Neural progenitor cell (in vitro differentiated cells): ENCODE measurements around the gene IL17A. TPM values are rescaled to one million over a fixed set of nuclear protein-coding genes. Genes with fewer than 3 reads are reported as not detected.

ENCODE experiments used
- DNase-seq: peaks from one replicate; pipeline ENCODE4 v3.0.0-alpha.2; 2016; ENCODE audit warnings: low spot score
- H2AFZ ChIP-seq: fragments of 200-600 bp; sonication (generic); replicated peaks from 2 replicates; pipeline ENCODE4 v1.6.1; 2016; ENCODE audit warnings: antibody characterized with exemption
- H3F3A ChIP-seq: fragments of 200-600 bp; sonication (generic); 2 replicates; pipeline ENCODE4 v1.6.1; 2016; ENCODE audit warnings: antibody characterized with exemption, low read depth
- H3K27ac ChIP-seq: fragments of 200-600 bp; sonication (generic); 2 replicates; pipeline ENCODE4 v1.5.1; 2016; ENCODE audit warnings: mild to moderate bottlenecking
- H3K27me3 ChIP-seq: fragments of 200-600 bp; sonication (generic); 2 replicates; pipeline ENCODE4 v1.6.1; 2016; ENCODE audit warnings: mild to moderate bottlenecking, moderate library complexity
- H3K36me3 ChIP-seq: fragments of 200-600 bp; sonication (generic); 2 replicates; pipeline ENCODE4 v1.5.1; 2016
- H3K4me1 ChIP-seq: fragments of 200-600 bp; sonication (generic); 2 replicates; pipeline ENCODE4 v1.6.1; 2016; ENCODE audit warnings: mixed run types
- H3K4me2 ChIP-seq: fragments of 200-600 bp; sonication (generic); 2 replicates; pipeline ENCODE4 v1.6.1; 2016
- H3K4me3 ChIP-seq: fragments of 200-600 bp; sonication (generic); 2 replicates; pipeline ENCODE4 v1.5.1; 2016
- H3K79me2 ChIP-seq: fragments of 200-600 bp; sonication (generic); 2 replicates; pipeline ENCODE4 v1.6.1; 2016; ENCODE audit warnings: low read depth
- H3K9ac ChIP-seq: fragments of 200-600 bp; sonication (generic); 2 replicates; pipeline ENCODE4 v1.6.1; 2016
- H3K9me3 ChIP-seq: fragments of 200-600 bp; sonication (generic); 2 replicates; pipeline ENCODE4 v1.5.1; 2016; ENCODE audit warnings: low read depth
- H4K20me1 ChIP-seq: fragments of 200-600 bp; sonication (generic); 2 replicates; pipeline ENCODE4 v1.6.1; 2016; ENCODE audit warnings: low read depth
- H3K27ac Mint-ChIP-seq: 3 replicates; pipeline ENCODE4 v1.8.0; 2021; ENCODE audit warnings: mixed read lengths
- H3K27me3 Mint-ChIP-seq: 2 replicates; pipeline ENCODE4 v1.8.0; 2022; ENCODE audit warnings: low read depth, mild to moderate bottlenecking, inconsistent platforms, moderate library complexity, mixed read lengths; ENCODE audit not compliant: insufficient read depth
- H3K36me3 Mint-ChIP-seq: 3 replicates; pipeline ENCODE4 v1.8.0; 2021; ENCODE audit warnings: mixed read lengths
- H3K4me1 Mint-ChIP-seq: 3 replicates; pipeline ENCODE4 v1.8.0; 2021; ENCODE audit warnings: mixed read lengths
- H3K4me3 Mint-ChIP-seq: 3 replicates; pipeline ENCODE4 v1.8.0; 2021; ENCODE audit warnings: mild to moderate bottlenecking, moderate library complexity, mixed read lengths
- H3K9me3 Mint-ChIP-seq: 3 replicates; pipeline ENCODE4 v1.8.0; 2020; ENCODE audit warnings: mixed read lengths
- CTCF ChIP-seq: fragments of 200-600 bp; sonication (generic); IDR thresholded peaks from 2 replicates; pipeline ENCODE4 v1.5.1; 2017; ENCODE audit warnings: antibody characterized with exemption, mild to moderate bottlenecking
- EZH2 ChIP-seq: fragments of 200-600 bp; sonication (generic); IDR thresholded peaks from 2 replicates; pipeline ENCODE4 v1.6.1; 2017; ENCODE audit warnings: antibody characterized with exemption, mild to moderate bottlenecking, moderate library complexity
- EZH2phosphoT487 ChIP-seq: fragments of 200-600 bp; sonication (generic); IDR thresholded peaks from 2 replicates; pipeline ENCODE4 v1.6.1; 2017; ENCODE audit warnings: antibody characterized with exemption
- total RNA-seq: library from RNA; depleted of rRNA; stranded (reverse); fragments of >200 nt; gene quantifications from 2 replicates; pipeline ENCODE4 v1.2.3, GENCODE V29; 2015; ENCODE audit warnings: low replicate concordance

The IL17A gene
- total RNA-seq, 1 donor from 2014 or later, result not detected

- Histone ChIP-seq H3K79me2 (no peaks in the 10 kb centered on the region), H3K4me2 (no peak overlapping the region), H3K9me3 (no peaks in the 10 kb centered on the region), H4K20me1 (no peaks in the 10 kb centered on the region), H3K27me3 (no peaks in the 10 kb centered on the region), H3K27ac (no peak overlapping the region), H2AFZ (no peak overlapping the region), H3K4me3 (no peak overlapping the region), H3K36me3 (no peaks in the 10 kb centered on the region), H3F3A (no peaks in the 10 kb centered on the region), H3K4me1 (peaks cover 17% of the 10 kb centered on the region), H3K9ac (no peak overlapping the region)
- DNase-seq, result no peak
- Mint-ChIP-seq H3K27ac (no peak overlapping the region), H3K27me3 (peaks cover 8% of the 10 kb centered on the region), H3K9me3 (no peaks in the 10 kb centered on the region), H3K4me3 (no peak overlapping the region), H3K36me3 (no peaks in the 10 kb centered on the region), H3K4me1 (peaks cover 7% of the 10 kb centered on the region)
- TF ChIP-seq CTCF (no peak), EZH2phosphoT487 (no peak), EZH2 (no peak)
These were observed 46.0 kb upstream of the IL17A start for GRCh38 chr6:52139985-52140680.

GRCh38 chr6:52141596-52141995 is 44.6 kb upstream of the IL17A start:
- H2AFZ ChIP-seq, result no peak overlapping the region
- no peaks in the 10 kb centered on the region for H3F3A ChIP-seq
- H3K4me3 Mint-ChIP-seq, result no peak overlapping the region
- H3K27me3 ChIP-seq, result no peaks in the 10 kb centered on the region
- H3K4me3 ChIP-seq, result no peak overlapping the region
- H3K79me2 ChIP-seq, result no peaks in the 10 kb centered on the region
- peaks cover 3% of the 10 kb centered on the region for H3K4me1 Mint-ChIP-seq
- no peaks in the 10 kb centered on the region for H4K20me1 ChIP-seq
- no peak overlapping the region for H3K9ac ChIP-seq
- TF ChIP-seq CTCF (no peak), EZH2phosphoT487 (no peak), EZH2 (no peak)
- H3K36me3 ChIP-seq, result no peaks in the 10 kb centered on the region
- peaks cover 6% of the 10 kb centered on the region for H3K27me3 Mint-ChIP-seq
- H3K27ac ChIP-seq, result no peak overlapping the region
- H3K9me3 Mint-ChIP-seq, result no peaks in the 10 kb centered on the region
- H3K9me3 ChIP-seq, result no peaks in the 10 kb centered on the region
- H3K4me1 ChIP-seq, result peaks cover 16% of the 10 kb centered on the region
- DNase-seq, result no peak
- no peak overlapping the region for H3K27ac Mint-ChIP-seq
- H3K4me2 ChIP-seq, result no peak overlapping the region
- no peaks in the 10 kb centered on the region for H3K36me3 Mint-ChIP-seq

GRCh38 chr6:52142556-52142955 is 43.6 kb upstream of the IL17A start:
- Histone ChIP-seq H3K36me3 (no peaks in the 10 kb centered on the region), H3K4me2 (no peak overlapping the region), H3K79me2 (no peaks in the 10 kb centered on the region), H3K27me3 (no peaks in the 10 kb centered on the region), H3F3A (no peaks in the 10 kb centered on the region), H4K20me1 (no peaks in the 10 kb centered on the region), H3K4me3 (no peak overlapping the region), H2AFZ (no peak overlapping the region), H3K27ac (no peak overlapping the region), H3K9ac (no peak overlapping the region), H3K9me3 (no peaks in the 10 kb centered on the region), H3K4me1 (peaks cover 9% of the 10 kb centered on the region)
- Mint-ChIP-seq H3K4me1 (no peaks in the 10 kb centered on the region), H3K36me3 (no peaks in the 10 kb centered on the region), H3K9me3 (no peaks in the 10 kb centered on the region), H3K4me3 (no peak overlapping the region), H3K27ac (no peak overlapping the region), H3K27me3 (peaks cover 6% of the 10 kb centered on the region)
- no peak for TF ChIP-seq CTCF
- TF ChIP-seq EZH2, result no peak
- TF ChIP-seq EZH2phosphoT487, result no peak
- no peak for DNase-seq
